GM18511 (cell line): ENCODE measurements around the gene LCORL.
"Not testable (repeated sequence)": the region's sequence is repeated elsewhere in the genome, so short reads cannot be mapped to it uniquely, and the experiment has no call there.

Experiments used
- ATAC-seq: cut with Tn5 transposase; IDR thresholded peaks from one replicate; pipeline ENCODE4 v1.9.1; 2021; ENCODE audit warnings: mild to moderate bottlenecking, moderate library complexity; ENCODE audit not compliant: unreplicated experiment

LCORL gene

DNA sequence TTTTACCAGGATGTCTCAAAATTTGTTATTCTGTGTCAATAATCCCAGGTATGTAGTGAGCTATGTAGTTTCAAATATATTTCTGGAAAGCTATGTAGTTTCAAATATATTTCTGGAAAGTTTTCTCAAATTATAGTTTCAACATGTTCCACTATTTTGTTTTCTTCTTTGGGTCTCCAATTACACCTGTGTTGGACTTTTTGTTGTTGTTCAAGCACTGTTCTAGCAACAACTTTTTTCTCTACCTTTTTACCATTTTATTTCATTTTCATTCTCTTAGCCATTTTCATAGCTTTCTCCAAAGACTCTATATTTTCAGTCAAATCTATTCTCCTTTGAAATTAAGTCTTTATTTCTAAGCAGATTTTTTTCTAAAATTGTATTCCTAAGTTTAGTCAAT is 88.4 kb downstream of the LCORL start:
- no peak for ATAC-seq

DNA sequence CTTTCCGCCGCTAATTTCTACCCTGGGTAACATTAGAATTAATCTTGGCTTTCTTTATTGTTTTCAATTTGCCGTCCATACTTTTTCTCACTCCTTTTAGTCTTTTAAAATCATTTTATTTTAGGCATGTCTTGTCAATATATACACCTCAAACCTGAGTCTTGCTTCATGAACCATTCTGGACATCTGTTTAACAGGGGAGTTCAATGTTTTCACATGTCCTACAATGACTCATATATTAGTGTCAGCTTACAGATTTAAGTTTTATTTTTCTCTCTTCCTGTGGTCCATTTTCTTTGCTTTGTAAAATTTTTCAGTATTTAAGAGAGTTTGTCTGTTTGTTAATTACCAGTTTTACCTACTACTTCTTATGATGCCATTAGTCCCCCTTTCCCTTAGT is 89.5 kb downstream of the LCORL start:
- no peak for ATAC-seq

DNA sequence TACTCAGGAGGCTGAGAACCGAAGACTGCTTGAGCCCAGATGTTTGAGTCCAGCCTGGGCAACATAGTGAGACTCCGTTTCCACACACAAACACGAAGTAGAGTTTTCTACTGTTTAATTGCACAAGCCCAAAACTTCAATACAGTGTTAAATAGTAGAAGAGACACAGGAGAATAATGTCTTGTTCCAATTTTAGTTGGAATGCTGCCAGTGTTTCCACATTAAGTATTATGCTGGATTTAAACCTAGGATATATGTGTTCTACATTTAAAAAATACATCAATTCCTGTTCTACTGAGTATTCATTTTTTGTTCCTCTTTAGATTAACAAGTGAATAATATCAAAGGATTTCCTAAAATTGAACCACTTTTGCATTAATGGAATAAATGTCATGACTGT is 91.3 kb downstream of the LCORL start:
- no peak for ATAC-seq

DNA sequence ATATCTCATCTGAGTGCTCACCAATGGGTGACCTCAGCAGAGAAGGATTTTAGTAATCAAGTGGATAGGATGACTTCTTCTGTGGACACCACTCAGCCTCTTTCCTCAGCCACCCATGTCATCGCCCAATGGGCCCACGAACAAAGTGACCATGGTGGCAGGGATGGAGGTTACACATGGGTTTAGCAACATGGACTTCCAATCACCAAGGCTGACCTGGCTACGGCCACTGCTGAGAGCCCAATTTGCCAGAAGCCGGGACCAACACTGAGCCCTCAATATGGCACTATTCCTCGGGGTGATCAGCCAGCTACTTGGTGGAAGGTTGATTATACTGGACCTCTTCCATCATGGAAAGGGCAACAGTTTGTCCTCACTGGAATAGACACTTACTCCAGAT is 97.4 kb downstream of the LCORL start:
- no peak for ATAC-seq

DNA sequence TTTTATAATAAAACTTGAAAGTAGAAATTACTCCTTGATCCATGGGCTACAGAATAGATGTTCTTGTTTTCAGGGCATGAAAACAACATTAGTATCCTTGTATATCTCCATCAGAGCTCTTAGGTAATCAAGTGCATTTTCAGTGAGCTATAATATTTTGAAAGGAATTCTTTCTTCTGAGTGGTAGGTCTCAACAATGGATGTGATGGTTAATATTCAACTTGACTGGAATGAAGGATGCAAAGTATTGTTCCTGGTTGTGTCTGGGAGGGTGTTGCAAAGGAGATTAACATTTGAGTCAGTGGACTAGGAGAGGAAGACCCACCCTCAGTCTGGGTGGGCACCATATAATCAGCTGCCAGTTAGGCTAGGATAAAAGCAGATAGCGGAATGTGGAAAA is 100.1 kb downstream of the LCORL start:
- ATAC-seq = no peak

DNA sequence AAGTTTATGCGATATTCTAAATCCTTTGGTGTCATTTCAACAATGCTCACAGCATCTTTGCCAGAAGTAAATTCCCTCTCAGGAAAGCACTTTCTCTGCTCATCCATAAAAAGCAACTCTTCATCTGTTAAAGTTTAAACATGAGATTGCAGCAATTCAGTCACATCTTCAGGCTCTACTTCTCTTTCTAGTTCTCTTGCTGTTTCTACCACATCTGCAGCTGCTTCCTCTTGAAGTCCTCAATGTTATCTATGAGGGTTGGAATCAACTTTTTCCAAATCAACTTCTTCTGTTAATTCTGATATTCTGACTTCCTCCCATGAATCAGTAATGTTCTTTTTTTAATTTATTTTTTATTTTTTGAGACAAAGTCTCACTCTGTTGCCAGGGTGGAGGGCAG is 100.9 kb downstream of the LCORL start:
- ATAC-seq = no peak

DNA sequence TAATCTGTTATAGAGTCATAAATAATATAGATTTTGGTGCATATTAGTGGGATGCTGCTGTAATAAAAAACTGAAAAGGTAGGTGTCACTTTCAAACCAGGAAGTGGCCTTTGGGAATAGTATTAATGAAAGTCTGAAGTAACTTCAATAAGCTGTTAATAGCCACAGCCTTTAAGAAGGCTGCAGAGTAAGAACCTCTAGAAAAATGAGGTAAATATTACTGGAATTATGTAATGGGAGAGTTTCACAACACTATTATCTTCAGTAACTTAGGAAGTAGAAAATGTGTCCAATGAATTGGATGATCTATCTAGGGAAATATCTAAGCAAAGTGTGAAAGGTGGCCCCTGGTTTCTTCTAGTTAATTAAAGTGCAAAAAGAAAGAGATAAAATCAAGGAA is 106.1 kb downstream of the LCORL start:
- ATAC-seq = no peak

DNA sequence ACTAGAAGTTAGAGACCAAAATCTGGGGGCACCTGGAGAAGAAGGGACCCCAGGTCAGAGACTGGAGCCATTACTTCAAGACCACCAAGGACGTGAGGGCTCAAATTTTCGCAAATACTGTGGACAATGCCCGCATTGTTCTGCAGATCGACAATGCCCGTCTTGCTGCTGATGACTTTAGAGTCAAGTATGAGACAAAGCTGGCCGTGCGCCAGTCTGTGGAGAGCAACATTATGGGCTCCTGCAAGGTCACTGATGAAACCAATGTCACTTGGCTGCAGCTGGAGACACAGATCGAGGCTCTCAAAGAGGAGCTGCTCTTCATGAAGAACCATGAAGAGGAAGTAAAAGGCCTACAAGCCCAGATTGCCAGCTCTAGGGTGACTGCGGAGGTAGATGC is 109.5 kb downstream of the LCORL start:
- no peak for ATAC-seq

DNA sequence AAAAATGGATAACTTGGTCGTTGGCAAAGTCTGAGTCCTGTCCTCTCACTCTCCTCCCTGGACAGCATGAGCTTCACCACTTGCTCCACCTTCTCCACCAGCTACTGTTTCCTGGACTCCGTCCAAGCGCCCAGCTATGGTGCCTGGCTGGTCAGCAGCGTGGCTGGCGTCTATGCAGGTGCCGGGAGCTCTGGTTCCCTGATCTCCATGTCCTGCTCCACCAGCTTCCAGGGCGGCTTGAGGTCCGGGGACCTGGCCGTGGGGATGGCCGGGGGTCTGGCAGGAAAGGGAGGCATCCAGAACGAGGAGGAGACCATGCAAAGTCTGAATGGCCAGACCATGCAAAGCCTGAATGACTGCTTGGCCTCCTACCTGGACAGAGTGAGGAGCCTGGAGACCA is 109.9 kb downstream of the LCORL start:
- ATAC-seq = no peak

DNA sequence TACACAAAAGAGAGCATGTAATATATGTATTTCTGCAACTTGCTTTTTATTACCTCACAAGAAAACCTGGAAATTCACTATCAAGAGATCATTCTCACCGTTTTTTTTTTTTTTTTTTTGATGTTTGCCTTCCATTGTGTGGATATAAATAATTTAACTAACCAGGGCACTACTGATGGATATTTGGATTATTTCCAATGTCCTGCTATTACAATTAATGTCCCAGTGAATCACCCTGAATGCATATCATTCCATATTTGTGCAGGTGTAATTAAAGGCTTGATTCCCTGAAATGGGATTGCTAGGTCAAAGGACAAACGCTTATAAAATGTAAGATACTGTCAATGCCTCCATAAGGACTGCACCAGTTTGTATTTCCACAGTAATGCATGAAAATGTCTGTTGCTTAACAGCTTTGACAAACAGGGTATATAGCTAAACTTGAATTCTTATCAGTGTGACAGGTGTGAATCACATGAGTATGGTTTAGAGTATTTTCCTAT is 123.0 kb downstream of the LCORL start:
- no peak for ATAC-seq

DNA sequence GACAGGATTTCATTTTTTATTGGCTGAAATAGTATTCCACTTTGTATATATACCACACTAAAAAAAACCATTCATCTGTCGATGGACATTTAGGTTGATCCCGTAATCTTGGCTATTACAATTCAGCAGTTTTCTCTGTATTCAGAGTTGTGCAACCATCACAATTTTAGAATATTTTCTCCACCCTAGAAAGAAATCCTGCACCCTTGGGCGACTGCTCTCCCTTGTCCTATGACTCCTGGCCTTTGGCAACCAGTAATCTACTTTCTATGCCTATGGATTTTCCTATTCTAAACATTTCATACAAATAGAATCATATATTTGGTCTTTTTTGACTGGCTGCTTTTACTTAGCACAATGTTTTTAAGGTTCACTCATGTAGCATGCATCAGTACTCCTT is 126.1 kb downstream of the LCORL start:
- ATAC-seq = no peak

DNA sequence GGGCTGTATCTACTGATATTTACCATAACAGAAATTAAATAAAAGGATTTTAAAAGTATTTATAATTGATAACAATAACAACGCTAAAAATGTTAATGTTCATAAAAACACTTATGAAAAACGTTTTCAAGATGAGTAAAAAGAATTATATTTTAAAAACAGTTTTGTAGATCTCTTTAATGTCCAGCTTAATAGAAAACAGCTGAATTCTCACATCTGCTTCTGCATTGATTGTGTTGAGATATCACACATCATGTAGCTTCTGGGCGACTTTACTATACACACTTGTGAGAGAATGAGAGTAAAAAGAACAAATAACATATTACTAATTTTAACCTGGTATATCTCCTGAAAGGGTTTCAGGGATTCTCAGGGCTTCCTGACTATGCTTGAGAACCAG is 127.1 kb downstream of the LCORL start:
- ATAC-seq = no peak

DNA sequence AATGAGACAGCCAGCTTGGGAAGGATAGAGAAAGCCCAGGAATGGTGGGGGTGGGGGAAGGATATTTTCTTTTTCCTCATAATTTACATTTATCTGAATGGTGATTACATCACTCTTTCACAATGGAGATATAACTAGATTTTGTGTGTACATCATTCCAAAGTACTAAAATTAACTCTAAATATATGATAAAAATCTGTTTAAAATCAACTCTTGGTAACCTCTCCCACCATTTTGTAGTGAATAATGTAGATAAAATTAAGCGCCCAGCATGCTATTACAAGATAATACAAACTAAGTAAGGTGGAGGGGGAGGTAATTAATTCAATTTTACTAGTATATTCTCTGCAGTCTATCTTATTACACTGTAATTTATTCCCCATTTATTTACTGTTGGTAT is 131.9 kb downstream of the LCORL start:
- ATAC-seq = no peak

DNA sequence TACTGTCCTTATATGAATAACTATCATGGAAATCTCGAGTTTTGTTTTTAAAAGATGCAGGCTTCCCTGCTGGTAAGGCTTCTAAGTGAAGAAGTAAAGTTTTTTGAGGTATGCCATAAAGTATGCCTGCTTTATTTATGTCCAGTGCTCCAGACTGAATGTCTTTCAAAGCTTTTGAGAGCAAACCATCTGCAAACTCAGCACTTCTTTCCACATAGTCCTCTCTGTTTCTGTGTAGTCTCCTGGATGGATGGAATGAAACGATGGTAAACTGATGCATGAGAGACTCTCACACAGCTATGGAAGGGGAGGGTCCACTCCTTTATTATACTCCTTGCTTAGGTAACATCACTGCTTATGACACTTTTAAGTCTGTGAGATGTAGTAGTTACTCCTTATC is 137.0 kb downstream of the LCORL start:
- ATAC-seq = no peak

DNA sequence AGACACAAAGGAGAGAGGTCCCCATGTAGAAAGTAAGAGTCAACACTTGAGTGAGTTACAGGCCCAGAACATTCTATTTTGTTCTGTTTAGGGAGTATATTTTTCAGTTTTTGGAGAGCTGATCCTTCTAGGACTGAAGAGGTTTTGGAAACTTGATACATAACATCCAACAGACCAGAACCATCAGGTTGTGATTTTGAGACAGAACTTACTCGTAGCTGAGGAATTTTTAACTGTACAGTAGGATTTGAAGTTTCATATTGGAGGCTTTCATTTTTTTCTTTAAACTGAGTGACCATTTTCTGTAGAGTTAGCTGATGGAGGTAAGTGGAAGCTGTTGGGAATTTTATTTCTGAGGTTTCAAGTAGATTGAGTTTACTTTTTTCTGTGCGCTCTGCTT is 137.5 kb downstream of the LCORL start:
- ATAC-seq = no peak

DNA sequence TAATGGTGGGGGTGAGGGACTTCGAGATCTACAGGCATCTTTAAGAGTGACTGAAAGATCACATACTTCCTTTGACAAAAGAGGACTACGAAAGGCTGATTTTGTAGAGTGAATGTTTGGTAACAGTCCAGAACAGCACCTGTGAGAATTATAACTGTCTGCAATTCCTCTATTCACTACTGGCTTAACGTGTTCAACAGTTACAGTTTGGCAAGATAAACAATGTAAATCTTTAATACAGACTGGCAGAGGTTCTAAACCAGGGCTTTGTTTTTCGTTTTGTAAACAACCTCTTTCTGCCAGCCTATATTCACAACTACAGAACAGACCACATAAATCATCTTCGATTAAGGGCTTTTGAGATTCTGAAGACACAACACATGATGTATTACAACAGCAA is 143.9 kb downstream of the LCORL start:
- ATAC-seq = no peak

DNA sequence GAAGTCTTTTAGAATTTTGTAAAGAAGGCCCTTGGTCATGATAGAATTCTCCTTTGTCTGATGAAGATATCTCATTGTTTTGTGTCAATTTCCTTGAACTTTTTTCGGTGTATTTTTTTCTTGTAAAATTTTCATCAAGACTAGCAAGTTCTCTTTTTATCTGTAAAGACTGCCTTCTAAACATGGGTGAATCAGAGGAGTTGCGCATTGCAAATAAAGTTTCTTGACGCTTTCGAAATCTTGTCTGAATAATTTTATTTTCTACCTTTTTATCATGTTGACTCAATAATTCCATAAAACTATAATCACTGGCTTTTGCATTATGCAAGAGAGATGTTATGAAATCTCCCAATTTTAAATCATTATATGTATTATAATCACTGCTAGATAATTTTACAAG is 144.6 kb downstream of the LCORL start:
- no peak for ATAC-seq

DNA sequence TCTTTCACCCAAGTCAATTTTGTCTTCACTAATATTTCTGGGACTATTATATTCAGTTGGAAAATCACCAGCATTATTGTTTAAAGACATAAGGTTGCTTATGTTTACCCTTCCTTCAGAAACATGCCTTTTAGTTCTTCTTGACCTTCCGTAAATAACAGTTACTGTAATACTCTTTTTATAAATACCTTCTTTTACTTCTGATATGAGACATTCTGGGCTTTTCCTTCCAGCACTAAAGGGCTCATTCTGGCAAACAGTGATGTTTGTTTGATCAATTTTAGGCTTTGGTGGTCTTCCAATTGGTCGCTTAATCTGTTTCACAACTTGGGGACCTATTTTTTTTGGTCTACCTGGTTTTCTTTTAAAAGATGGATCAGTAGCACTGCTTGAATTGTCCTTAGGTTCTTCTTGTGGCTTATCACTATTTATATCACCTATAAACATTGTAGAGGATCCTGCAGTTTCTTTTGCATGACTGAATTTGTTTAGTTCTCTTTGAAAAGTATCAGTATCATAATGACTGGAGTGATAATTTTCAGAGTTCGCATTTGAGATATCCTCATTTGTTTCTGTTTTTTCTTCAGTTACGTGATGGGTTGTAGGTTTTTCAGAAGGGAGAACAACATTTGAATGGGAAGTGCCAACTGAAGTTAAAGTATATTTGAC is 146.0 kb downstream of the LCORL start:
- ATAC-seq = peak; percentile 98

DNA sequence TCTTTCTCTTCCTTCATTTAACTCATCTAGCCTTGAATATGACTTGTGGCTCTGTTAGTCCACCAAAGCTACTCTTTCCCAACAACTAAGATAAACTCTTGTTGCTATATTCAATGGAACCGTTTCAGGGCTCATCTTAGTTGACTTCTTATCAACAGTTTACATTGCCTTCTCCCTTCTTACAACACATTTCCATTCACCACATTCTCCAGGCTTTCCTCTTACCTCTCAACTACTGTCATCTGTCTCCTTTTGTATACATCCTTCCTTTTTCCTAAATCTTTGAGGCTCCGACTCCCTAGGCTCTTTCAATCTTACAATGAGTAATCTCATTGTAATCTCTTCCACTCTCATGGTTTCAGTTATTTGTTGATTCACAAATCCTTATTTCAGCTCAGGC is 152.2 kb downstream of the LCORL start:
- ATAC-seq = no peak

DNA sequence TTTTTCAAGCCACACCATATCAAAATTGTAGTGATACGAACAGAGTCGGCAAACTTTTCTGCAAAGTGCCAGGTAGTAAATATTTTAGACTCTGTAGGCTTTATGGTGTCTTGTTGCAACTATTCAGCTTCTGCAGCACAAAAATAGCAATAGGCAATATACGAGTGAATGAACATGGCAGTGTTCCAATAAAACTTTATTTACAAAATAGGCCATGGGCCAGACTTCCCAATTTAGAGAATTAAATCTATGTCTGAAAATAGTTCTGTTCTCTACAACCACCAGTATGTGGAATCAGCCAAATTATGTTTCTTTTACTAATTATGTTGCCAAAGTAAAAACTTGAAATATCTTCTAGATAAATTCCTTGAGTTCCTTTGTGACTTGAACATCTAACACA is 154.3 kb downstream of the LCORL start:
- no peak for ATAC-seq

DNA sequence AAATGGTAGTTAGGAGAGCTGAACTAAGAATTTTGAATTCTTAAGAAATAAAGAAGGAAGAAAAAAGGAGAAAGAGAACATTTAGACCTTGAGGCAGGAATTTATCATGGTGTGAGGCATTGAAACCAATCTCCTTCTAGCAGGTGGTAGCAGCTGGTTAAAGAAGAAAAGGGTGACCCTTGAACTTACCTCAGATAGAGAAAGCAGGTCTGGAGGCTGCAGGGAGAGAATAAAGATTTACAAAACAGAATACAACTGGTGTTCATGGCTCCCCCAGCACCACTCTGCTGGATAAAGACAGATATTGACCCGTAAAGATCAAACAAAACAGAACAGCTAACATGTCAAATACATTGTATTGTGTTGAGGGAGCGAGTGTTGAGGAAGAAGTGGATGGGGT is 154.7 kb downstream of the LCORL start:
- no peak for ATAC-seq

DNA sequence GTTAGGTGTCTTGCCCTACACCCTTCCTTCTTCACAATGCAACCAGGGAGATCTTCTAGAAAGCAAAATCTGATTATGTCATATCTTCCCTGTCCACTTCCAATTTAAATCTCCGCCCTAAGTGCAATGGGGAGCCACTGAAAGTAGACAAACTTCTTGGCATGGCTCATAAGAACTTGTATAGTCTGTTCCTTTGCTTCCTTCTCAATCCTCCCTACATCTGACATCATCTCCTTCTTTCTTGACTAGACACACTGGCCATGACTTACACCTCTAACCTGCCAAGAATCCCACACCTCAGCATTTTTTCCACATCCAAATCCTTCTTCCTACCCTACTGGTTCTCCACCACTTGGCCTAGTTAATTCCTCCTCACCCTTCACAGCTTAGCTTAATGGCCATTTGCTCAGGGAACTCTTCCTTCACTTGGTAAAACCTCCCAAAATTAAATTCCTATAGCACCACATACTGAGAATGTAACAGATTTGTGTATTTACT is 155.6 kb downstream of the LCORL start:
- no peak for ATAC-seq

DNA sequence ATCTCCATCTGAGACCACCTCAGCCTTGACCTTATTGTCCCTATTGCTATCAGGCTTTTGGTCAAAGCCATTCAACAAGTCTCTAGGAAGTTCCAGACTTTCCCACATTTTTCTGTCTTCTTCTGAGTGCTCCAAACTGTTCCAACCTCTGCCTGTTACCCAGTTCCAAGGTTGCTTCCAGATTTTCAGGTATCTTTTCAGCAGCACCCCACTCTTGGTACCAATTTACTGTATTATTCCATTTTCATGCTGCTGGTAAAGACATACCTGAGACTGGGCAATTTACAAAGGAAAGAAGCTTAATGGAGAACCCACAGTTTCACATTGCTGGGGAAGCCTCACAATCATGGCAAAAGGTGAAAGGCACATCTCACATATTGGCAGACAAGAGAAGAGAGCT is 159.6 kb downstream of the LCORL start:
- not testable (repeated sequence) for ATAC-seq
